Measurements from ENCODE around the gene TRIP6. TPM values are rescaled to one million over a fixed set of nuclear protein-coding genes. Genes with fewer than 3 reads are reported as not detected.

The TRIP6 gene
- total RNA-seq, 2 donors from 2014 or later = 34.8 to 40.2 TPM

DNA sequence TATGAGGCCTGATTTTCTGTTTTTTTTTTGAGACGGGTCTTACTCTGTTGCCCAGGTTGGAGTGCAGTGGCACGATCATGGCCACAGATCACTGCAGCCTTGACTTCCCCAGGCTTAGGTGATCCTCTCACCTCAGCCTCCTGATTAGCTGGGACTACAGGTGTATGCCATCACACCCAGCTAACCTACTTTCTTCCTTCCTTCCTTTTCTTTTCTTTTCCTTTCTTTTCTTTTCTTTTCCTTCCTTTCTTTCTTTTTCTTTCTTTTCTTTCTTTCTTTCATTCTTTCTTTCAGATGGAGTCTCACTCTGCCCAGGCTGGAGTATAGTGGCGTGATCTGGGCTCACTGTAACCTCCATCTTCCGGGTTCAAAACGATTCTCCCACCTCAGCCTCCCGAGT is 11.5 kb downstream of the TRIP6 start:
- H3K4me1 ChIP-seq = peaks cover 17% of the 10 kb centered on the region
- DNase-seq = no peak
- H3K9ac ChIP-seq (ENCODE audit: low read depth in 2 of 2, low read length in 2 of 2) = no peak overlapping the region
- no peaks in the 10 kb centered on the region for H3K27me3 ChIP-seq
- TF ChIP-seq, protein P1, sequence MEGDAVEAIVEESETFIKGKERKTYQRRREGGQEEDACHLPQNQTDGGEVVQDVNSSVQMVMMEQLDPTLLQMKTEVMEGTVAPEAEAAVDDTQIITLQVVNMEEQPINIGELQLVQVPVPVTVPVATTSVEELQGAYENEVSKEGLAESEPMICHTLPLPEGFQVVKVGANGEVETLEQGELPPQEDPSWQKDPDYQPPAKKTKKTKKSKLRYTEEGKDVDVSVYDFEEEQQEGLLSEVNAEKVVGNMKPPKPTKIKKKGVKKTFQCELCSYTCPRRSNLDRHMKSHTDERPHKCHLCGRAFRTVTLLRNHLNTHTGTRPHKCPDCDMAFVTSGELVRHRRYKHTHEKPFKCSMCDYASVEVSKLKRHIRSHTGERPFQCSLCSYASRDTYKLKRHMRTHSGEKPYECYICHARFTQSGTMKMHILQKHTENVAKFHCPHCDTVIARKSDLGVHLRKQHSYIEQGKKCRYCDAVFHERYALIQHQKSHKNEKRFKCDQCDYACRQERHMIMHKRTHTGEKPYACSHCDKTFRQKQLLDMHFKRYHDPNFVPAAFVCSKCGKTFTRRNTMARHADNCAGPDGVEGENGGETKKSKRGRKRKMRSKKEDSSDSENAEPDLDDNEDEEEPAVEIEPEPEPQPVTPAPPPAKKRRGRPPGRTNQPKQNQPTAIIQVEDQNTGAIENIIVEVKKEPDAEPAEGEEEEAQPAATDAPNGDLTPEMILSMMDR (IDR thresholded peaks at IDR 0.05) = no peak
- intact Hi-C loops (cut with DNase I) = no loop called here
- no peak overlapping the region for H3K4me3 ChIP-seq
- no peaks in the 10 kb centered on the region for H3K9me3 ChIP-seq
- no peak overlapping the region for H3K27ac ChIP-seq
- H3K36me3 ChIP-seq = peaks cover 18% of the 10 kb centered on the region

DNA sequence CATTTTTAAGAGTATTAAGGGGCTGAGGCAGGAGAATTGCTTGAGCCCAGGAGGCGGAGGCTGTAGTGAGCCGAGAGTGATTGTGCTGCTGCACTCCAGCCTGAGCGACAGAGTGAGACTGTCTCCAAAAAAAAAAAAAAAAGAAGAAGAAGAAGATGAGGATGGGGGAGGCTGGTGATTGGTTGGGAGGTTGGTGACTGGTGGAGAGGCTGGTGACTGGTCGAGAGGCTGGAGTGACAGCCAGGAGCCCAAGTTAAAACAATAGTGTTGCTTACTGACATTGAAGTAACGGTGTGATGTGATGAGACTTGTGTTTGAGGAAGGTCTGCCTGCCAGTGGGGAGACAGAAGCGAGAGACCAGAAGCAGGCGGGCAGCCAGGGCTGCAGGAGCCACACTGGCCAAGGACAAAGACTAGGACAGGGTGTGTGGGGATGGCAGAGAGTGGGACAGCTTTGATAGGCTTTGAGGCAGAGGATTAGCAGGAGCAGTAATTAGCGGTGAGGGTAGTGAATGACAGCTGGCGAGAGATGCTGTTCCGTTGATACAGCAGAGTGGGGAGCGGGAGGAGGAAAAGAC is 12.6 kb downstream of the TRIP6 start:
- TF ChIP-seq, protein P1 (IDR thresholded peaks at IDR 0.05) = no peak
- peaks cover 12% of the 10 kb centered on the region for H3K4me1 ChIP-seq
- no peak overlapping the region for H3K9ac ChIP-seq (ENCODE audit: low read depth in 2 of 2, low read length in 2 of 2)
- H3K27ac ChIP-seq = no peak overlapping the region
- H3K36me3 ChIP-seq = peaks cover 18% of the 10 kb centered on the region
- H3K27me3 ChIP-seq = no peaks in the 10 kb centered on the region
- intact Hi-C loops (cut with DNase I) = no loop called here
- no peaks in the 10 kb centered on the region for H3K9me3 ChIP-seq
- no peak overlapping the region for H3K4me3 ChIP-seq
- no peak for DNase-seq

DNA sequence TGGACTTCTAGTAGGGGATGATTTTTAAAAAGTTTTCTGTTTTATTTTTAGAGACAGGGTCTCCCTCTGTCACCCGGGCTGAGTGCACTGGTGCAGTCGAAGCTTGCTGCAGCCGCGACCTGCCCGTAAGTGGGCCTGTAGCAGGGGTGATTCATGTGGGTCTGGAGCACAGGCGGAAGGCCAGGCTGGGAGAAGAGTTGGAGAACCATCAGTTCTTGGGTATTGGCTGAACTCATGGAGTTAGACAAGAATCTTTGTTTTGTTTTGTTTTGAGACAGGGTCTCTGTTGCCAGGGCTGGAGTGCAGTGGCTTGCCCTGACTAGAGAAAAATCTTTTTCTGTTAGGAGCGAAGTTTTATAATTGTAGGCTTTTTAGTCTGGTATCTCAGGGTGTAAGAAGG is 13.5 kb downstream of the TRIP6 start:
- Histone ChIP-seq H3K36me3 (peaks cover 18% of the 10 kb centered on the region), H3K27me3 (no peaks in the 10 kb centered on the region), H3K4me1 (peaks cover 12% of the 10 kb centered on the region), H3K9ac (ENCODE audit: low read depth in 2 of 2, low read length in 2 of 2) (no peak overlapping the region), H3K9me3 (no peaks in the 10 kb centered on the region), H3K4me3 (no peak overlapping the region), H3K27ac (no peak overlapping the region)
- intact Hi-C loops (cut with DNase I) = no loop called here
- no peak for DNase-seq
- TF ChIP-seq, protein P1 (IDR thresholded peaks at IDR 0.05) = no peak

DNA sequence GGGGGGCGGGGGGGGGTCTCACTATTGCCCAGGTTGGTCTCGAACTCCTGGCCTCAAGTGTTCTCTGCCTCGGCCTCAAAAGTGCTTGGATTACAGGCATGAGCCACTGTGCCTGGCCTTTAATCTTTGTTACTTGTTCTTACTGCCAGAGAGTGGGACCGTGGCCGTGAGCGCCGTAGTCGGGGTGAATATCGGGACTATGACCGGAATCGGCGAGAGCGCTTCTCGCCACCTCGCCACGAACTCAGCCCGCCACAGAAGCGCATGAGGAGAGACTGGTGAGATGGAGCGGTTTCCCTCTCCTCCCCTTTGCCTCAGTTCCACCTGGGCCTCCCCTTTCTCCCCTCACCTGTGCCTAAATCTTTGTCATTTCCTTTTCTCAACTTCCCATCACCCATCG is 13.9 kb downstream of the TRIP6 start:
- Histone ChIP-seq H3K9me3 (no peaks in the 10 kb centered on the region), H3K36me3 (peaks cover 20% of the 10 kb centered on the region), H3K9ac (ENCODE audit: low read depth in 2 of 2, low read length in 2 of 2) (no peak overlapping the region), H3K4me1 (peaks cover 8% of the 10 kb centered on the region), H3K27ac (no peak overlapping the region), H3K4me3 (no peak overlapping the region), H3K27me3 (no peaks in the 10 kb centered on the region)
- intact Hi-C loops (cut with DNase I) = no loop called here
- DNase-seq = no peak
- TF ChIP-seq, protein P1 (IDR thresholded peaks at IDR 0.05) = no peak

DNA sequence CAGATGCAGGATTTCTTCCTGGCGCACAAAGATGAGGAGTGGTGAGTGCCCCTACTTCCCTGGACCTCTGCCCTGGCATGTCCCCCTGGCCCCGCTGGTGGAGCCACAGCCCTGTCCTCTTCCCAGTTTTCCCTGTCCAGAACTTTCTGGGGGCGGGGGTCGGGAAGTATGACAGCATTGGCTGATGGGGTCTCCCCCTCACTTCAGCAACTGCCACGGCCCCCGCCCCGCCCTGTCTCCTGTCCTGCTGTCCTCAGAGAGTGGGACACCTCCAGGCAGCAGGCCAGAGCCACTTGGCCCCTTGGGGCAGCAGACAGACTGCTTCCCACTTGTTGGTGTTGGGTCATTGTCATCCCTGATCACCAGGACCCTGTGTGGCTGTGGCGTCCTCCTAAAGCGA is 15.0 kb downstream of the TRIP6 start:
- no peaks in the 10 kb centered on the region for H3K27me3 ChIP-seq
- no peak overlapping the region for H3K27ac ChIP-seq
- H3K4me1 ChIP-seq = peaks cover 1% of the 10 kb centered on the region
- no peak for DNase-seq
- H3K36me3 ChIP-seq = peaks cover 31% of the 10 kb centered on the region
- no peak overlapping the region for H3K4me3 ChIP-seq
- intact Hi-C loops (cut with DNase I) = no loop called here
- TF ChIP-seq, protein P1 (IDR thresholded peaks at IDR 0.05) = no peak
- H3K9me3 ChIP-seq = no peaks in the 10 kb centered on the region
- H3K9ac ChIP-seq (ENCODE audit: low read depth in 2 of 2, low read length in 2 of 2) = no peak overlapping the region
